GM18508 (cell line): ENCODE data around the gene PPDPF.
"Not testable (repeated sequence)": the region's sequence is repeated elsewhere in the genome, so short reads cannot be mapped to it uniquely, and the experiment has no call there.

Experiments used
- ATAC-seq: cut with Tn5 transposase; IDR thresholded peaks from one replicate; pipeline ENCODE4 v1.9.1; 2021; ENCODE audit warnings: moderate number of reproducible peaks; ENCODE audit not compliant: insufficient read depth, unreplicated experiment

PPDPF gene

DNA sequence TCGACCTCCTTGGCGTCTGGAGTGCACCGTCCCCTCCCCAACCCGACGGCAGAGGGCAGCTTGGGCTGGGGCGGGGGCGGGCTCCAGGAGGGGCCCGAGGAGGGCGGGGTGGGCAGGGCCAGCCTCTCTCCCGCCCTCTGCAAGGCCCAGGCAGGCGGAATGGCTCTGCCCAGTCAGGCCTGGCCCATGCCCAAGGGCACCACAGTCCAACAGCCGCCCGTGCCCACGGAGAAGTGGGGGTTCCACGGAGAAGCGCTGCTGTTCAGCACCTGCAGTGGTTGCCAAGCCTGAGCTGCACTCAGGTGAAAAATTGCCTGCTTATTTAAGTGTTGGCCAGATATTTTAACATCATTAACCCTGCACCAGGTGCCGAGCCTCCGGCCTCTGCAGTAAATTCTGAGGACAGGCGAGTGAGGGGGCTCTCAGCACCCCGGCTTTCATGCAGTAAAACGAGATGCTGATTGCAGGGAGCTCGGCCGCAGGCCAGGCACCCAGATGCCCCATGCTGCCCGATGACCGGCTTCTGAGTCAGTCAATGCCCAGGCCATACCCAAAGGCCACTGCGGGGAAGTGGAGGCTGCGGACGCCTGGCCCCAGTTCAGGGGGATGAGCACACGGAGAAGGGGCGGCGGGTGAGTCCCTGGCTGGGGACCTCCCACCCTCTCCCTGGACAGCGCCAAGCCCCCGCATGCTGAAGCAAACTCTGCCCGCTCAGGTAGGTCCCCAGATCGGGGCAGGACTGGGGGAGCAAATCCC lies 27.3 kb downstream of the PPDPF start, which contains the start of gene SRMS:
Gene SRMS (minus strand): TSS at position 25 of the 756 bp plus-strand sequence. CDS start 286 bp downstream, outside the sequence.
- no peak for ATAC-seq

DNA sequence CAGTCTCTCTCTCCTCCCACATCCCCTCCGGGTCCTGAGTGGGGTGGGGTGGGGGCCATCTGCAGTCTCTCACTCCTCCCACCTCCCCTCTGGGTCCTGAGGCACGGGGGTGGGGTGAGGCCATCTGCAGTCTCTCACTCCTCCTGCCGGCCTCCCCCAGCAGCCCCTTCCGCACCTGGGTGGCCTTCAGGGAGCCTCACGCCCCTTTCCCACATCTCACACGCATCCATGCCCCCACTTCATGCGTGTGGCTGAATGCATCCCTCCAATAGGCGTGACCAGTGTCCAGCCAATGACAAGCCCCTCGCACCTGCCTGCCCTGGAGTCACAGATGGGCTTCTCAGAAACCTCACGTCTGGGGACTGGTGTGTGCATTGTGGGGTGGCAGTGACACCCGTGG lies 28.0 kb downstream of the PPDPF start:
- no peak for ATAC-seq

DNA sequence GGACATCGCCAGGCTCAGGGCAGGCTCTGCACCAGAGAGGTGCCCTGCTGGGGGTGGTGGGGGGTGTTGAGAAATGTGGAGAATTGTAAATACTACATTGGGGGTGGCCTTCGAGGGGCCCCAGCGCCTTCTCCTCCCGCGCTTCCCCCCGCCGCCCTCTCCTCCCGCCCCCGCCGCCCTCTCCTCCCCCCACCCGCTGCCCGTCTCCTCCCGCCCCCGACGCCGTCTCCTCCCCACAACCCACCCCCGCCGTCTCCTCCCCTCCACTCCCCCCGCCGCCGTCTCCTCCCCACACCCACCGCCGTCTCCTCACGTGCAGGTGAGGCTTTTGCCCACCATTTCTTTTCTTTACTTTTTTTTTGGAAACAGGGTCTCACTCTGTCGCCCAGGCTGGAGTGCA lies 28.5 kb downstream of the PPDPF start:
- ATAC-seq, result no peak

DNA sequence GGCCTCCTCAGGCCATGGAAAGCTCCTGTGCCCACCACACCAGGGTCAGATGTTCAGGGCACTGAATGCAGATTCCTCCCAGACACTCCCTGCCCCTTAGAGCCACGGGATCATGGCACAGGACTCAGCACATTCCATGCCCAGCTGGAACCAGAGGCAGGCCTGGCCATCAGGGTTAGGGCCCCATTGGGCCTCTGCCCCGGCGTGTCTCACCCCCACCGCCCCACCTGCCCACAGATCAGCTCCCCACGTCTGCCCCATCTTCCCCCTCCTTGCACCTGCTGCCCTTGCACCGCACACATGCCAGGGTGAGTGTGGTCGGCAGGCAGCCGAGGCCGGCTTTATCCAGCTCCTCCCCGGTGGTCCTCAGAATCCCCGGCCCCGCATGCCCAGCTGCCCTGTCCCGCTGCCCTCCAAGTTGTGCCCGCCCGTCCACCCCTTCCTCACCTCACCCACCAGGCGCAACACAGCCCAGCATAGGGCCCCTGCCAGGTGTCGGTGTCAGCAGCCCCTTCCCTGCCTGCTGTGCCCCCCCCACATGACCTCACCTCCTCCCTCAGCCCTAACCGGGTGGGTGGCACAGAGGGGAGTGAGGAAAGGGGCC lies 29.2 kb downstream of the PPDPF start:
- ATAC-seq, result no peak

DNA sequence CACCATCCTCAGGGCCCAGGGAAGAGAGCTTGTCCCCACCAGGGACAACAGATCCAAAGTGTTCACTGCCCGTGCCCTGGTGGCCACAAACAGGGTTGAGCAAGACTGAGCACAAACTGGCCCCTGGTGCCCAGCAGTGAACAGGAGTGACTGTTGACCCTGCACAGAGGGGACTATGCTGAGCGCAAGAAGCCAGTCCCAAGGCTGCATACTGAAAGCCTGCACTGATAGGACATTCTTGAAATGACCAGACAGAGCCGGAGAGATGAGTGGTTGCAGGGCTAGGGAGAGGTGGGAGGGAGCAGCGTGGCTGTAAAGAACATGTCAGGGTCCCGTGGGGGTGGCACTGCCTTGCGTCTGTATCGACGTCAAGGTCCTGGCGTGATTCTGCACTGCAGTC lies 30.5 kb downstream of the PPDPF start:
- ATAC-seq, result no peak

DNA sequence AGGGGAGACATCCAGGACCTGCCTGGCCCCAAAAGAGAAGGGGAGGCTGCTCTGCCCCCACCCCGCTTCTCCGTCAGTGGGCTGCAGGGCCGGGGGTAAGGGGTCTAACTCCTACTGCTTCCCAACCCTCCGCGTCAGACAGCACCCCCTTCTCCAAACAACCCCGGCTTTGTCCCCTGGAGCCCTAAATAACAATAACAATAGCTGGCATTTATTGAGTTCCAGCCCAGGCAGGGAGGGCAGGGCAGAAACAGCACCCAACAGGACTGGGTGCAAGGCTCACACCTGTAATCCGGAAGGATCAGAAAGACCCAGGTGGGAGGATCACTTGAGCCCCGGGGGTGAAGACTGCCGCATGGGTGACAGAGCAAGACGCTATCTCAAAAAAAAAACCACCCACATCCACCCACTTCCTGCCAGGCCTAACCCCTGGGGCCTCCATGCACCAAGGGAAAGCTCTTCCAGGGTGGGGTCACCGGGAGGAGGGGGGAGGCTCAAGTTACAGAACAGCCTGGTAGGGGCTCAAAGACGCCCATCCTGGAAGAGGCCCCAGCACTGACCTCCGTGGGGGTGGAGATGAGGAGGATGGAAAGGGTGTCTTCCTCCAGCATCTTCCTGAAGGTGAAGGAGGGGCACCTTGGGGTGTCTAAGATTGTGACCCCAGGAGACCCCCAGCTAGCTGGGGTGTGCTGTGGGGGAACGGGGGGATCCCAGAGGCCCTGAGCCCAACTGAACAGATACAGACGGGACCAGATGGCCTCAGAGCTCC lies 32.1 kb downstream of the PPDPF start:
- no peak for ATAC-seq

DNA sequence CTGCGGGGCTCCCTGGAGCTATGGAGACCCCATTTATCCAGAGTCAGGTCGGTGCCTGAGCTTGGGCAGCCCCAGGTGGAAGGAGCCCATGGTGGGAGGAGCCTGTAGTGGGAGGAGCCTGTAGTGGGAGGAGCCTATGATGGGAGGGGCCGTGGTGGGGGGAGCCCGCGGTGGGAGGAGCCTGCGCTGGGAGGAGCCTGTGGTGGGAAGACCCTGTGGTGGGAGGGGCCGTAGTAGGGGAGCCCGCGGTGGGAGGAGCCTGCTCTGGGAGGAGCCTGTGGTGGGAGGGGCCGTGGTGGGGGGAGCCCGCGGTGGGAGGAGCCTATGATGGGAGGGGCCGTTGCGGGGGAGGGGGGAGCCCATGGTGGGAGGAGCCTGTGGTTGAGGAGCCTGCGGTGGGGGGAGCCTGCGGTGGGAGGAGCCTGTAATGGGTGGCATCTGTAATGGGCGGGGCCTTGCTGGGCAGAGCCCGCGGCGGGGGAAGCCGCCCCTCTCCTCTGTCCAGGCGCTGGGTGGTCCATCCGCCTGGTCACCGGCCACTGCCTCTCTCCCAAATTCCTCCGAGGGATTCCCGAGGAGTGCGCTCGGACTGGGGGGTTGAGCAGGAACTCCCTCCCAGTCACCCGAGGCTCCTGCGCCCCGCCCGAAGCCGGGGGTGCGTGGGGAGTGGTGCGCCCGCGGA lies 32.8 kb downstream of the PPDPF start:
- no peak for ATAC-seq

DNA sequence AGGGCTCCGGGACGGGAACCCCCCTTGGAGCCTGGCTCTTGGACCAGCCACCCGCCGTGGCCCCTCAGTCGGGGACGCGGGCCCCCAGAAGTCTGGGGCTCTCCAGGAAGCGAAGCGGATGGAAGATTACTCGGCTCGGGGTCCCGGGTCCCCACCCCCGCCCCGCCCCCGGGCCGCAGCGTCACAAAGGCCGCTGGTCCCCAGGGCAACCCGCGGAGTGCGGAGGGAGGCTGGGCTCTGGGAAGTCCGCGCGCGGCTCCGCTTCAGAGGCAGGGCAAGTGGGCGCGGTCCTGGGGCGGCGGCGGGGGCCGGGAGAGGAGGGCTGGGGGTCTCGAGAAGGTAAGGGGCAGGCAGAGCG lies 33.3 kb downstream of the PPDPF start, which contains the start of gene FNDC11:
Gene FNDC11 (plus strand): TSS at position 227 of the 358 bp plus-strand sequence. CDS start 1,505 bp downstream, outside the sequence.
- ATAC-seq, result no peak

DNA sequence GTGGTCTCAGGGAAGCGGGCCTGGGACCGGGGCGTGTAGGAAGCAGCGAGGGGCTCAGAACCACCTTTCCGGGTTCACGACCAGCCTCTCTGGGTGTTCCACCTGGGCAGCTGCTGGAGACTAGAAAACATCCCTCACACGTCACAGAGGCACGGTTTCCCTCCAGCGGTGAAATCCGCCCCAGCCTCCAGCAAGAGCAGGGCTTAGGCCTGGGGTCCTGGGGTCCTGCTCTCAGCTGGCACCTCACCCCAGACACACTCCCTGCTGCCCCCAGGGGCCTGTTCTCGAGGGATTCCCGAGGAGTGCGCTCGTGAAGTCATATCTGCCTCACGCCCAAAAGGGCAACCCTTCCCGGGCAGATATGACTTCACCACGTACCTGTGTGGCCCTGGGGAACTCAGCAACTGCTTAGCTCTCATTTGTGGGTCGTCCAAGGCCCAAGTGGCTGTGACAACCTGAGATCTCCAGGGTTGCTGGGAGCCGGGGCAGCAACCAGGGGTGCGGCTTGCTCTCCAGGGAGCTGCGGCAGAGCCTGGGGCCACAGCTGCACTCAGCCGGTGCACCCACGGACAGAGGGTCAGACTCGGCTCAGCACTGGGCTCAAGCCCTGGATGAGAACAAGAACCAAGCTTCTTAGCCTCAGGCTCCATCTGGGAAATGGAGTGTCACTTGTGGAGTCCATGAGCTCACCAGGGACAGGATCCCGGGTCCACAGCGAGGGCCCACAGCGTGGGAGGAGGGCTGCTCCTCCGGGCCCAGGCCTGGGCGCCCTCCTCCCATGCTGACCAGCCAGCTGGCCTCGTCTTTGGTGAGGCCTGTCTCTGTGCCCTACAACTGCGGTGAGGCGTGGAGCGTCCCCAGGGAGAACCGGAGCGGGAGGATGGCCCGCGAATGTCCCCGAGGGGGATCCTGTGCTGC lies 34.1 kb downstream of the PPDPF start:
- ATAC-seq, result no peak

DNA sequence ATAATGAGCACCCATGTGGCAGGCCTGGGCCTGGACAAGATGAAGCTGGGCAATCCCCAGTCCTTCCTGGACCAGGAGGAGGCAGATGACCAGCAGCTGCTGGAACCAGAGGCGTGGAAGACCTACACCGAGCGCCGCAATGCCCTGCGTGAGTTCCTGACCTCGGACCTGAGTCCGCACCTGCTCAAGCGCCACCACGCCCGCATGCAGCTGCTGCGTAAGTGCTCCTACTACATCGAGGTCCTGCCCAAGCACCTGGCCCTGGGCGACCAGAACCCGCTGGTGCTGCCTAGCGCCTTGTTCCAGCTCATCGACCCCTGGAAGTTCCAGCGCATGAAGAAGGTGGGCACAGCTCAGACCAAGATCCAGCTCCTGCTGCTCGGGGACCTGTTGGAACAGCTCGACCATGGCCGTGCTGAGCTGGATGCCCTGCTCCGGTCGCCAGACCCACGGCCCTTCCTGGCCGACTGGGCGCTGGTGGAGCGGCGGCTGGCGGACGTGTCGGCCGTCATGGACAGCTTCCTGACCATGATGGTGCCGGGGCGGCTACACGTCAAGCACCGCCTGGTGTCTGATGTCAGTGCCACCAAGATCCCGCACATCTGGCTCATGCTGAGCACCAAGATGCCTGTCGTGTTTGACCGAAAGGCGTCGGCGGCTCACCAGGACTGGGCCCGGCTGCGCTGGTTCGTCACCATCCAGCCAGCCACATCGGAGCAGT lies 35.3 kb downstream of the PPDPF start:
- ATAC-seq, result no peak

DNA sequence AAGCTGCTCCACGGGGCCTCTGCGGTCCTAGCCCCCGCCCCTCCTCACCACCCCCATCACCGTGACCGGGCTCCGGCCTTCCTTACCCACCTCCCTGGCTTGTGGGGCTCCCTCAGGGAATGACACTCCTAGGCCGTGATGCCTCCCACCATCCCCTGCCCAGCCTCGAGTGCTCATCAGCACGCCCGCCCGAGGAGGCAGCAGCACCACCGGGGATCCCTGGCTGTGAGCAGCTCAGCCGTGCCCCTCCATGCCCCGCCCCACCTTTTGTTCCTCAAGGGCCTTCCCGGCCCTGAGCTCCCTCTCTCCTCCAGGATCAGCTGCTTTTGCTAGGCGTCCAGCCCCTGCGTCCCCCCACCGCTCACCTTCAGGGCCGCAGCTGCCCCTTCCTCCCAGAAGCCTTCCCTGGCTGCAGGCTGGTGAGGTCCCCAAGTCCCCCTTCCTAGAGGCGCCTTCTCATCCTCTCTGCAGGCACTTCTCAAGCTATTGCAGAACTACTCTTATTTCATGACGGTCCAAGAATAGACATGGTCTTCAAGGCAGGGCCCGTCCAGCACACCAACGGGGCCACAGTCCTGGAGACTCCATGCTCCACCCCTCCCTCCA lies 36.4 kb downstream of the PPDPF start:
- no peak for ATAC-seq

DNA sequence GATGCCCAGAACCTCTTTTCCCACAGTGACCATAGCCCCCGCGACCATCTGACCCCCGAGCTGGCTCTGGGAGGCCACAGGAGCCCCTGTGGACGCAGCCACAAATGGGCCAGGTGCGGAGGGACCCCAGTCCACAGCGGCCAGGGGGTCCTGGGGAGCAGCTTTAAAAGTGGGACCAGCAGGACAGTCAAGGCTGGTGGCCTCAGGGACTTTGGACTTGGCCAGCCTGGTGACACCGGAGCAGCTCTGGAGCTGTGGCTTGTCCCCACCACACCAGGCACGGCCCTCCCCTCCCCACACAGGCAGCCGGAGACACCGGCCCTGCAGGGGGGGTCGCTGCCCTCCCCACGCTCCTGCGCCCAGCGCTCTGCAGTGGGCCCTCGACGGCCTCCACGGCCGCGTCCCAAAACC lies 36.9 kb downstream of the PPDPF start:
- no peak for ATAC-seq

DNA sequence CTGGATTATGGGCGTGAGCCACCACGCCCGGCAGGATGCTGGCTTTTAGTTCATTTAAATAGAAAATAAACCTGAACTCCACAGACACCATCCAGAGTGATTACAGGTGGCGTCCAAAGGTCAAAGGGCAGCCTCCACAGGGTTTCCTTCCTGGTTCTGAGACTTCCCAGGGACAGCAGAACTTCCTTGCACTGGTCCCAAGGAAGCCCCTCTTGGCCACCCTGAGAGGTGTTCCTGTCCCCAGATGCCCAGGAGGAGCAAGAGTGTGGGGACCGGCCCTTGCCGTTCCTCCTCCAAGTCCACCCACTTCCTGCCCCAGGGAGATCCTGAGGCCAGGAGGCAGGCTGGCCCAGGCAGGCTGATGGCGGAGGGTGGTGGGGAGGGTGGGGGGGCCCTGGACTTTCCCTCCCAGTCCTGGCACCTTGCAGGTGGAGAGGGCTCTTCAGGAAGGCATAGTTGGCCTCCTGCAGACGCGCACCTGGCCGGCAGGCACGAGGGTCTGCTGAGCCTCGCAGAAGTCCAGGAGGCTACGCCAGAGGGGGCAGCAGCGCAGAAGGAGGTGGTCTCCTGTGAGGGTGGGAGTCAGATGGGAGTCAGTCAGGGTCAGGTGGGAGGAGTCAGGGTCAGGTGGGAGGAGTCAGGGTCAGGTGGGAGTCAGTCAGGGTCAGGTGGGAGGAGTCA lies 38.4 kb downstream of the PPDPF start:
- no peak for ATAC-seq

DNA sequence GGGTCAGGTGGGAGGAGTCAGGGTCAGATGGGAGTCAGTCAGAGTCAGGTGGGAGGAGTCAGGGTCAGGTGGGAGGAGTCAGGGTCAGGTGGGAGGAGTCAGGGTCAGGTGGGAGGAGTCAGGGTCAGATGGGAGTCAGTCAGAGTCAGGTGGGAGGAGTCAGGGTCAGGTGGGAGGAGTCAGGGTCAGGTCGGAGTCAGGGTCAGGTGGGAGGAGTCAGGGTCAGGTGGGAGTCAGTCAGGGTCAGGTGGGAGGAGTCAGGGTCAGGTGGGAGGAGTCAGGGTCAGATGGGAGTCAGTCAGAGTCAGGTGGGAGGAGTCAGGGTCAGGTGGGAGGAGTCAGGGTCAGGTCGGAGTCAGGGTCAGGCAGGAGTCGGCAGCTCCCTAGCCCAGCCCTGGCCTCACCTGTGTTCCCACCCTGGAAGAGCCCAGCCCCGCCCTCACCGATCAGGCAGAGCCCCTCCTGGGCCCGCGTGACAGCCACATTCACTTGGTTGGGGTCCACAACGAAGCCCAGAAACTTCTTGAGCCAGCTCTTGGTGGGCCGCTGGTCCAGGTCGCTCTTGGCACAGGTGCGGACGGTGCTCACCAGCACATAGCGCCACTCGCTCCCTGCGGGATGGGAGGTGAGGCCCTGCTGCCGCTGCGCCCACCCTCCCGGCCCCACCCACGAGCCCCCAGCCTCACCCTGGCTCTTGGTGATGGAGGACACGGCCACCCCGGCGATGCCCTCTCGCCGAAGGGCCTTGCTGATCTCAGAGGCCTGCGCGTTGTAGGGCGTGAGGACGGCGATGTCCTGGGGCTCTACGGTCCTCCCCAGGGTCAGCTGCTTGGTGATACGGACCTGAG lies 39.1 kb downstream of the PPDPF start:
- not testable (repeated sequence) for ATAC-seq

DNA sequence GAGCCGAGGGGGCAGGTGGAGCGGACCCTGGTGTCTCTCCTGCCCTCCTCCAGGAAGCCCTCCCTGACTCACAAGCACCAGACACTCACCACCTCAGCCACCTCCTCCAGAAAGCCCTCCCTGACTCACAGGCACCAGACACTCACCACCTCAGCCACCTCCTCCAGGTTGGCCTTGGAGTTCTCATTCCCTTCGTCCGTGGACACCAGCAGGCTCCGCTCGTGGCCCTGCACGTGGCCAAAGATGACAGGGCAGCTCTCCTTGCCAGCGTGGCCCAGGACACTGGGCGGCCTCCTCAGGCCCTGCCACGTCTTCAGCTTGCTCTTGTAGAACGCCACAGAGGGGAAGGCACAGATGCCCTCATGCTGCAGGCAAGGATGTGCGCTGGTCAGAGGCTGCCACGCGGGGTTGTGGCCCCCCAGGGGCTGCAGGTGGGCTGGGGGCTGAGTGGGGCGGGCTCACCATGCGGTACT lies 39.8 kb downstream of the PPDPF start:
- no peak for ATAC-seq

DNA sequence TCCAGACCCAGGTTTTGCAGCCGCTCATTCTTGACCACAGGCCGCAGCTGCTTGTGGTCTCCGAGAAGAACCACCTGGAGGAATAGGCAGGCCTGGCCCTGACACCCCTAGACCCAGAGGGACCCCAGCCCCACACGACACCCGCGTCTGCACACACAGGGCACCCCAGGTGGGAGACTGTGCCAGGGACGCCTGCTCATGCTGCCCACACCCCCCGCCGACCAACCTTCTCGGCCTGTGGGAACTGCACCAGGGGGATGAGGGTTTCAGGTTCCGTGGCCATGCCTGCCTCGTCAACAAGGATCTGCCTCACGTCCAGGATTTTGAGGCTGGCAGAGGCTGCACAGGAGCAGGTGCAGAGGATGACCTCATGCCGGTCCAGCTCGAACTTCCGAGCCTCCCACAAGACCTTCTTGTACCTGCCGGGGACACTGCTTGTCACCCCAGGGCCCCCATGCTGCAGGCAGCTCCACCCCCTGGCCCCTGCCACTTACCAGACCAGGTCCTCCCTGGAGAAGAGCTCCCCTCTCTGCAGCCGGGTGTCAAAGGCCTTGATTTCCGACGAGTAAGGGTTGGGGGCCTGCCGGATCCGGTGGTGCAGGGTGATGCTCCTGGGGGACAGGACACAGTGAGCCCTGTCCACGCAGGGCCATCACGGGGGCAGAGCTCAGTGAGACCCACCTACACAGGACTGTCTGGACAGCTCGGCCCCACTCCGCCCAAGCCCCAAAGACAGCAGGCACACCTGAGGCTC lies 40.5 kb downstream of the PPDPF start:
- ATAC-seq, result no peak
